Psoas muscle (tissue), 8 donors: Measurements from ENCODE around the gene MACC1. TPM values are rescaled to one million over a fixed set of nuclear protein-coding genes. Genes with fewer than 3 reads are reported as not detected.

Experiments used
- ATAC-seq, 4 donors: fragments of 200-7000 bp; cut with Tn5 transposase; one replicate each; pipeline ENCODE4 v1.9.1; 2020; ENCODE audit warnings: moderate library complexity in 3 of 4, mild to moderate bottlenecking in 2 of 4
- DNase-seq, 2 donors: peaks; one replicate each; pipeline ENCODE4 v3.0.0-alpha.2; 2020
- H3K27ac ChIP-seq: fragments of 200-600 bp; one replicate; pipeline ENCODE4 v1.8.0; 2022
- H3K27me3 ChIP-seq, 3 donors: fragments of 200-600 bp in 1 of 3; one replicate each; pipeline versions ENCODE4 v1.6.1 to v1.8.0; 2013 to 2022; ENCODE audit warnings: low read length in 2 of 3, mild to moderate bottlenecking in 2 of 3, moderate library complexity in 1 of 3; ENCODE audit not compliant: insufficient read depth in 3 of 3
- H3K36me3 ChIP-seq, 2 donors: fragments of 200-600 bp in 1 of 2; one replicate each; pipeline versions ENCODE4 v1.6.1 to v1.8.0; 2013 to 2022; ENCODE audit warnings: low read depth in 1 of 2, mild to moderate bottlenecking in 1 of 2, moderate library complexity in 1 of 2; ENCODE audit not compliant: insufficient read depth in 1 of 2
- H3K4me1 ChIP-seq: fragments of 200-600 bp; one replicate; pipeline ENCODE4 v1.8.0; 2022
- H3K4me3 ChIP-seq: fragments of 200-600 bp; one replicate; pipeline ENCODE4 v1.8.0; 2022; ENCODE audit warnings: mild to moderate bottlenecking
- H3K9me3 ChIP-seq: fragments of 200-600 bp; one replicate; pipeline ENCODE4 v1.8.0; 2022
- WGBS, 3 donors: extraction: QIAGEN DNeasy Blood & Tissue Kit; methylation state at CpG; one replicate each; pipeline versions ENCODE4 v1.1.6 to v1.1.7; 2013; 5-methylcytosine and 5-hydroxymethylcytosine counted together
- intact Hi-C, 2 donors: fragments of 100-400 bp; cut with DNase I; formaldehyde crosslinking; loops; one replicate each; pipeline versions ENCODE4 v1.11.0 to v1.14.2; 2022
- polyA plus RNA-seq, 3 donors: library from polyadenylated mRNA; stranded (reverse); fragments of 200-250 nt; gene quantifications; one replicate each; pipeline ENCODE4 v1.2.3, GENCODE V29; 2013
- total RNA-seq, 4 donors: library from RNA; stranded (reverse); fragmentation: NEBNext Ultra II Directional in 2 of 4; extraction: Animal tissue kit (Norgen Biotek cat#: 25700) in 2 of 4; gene quantifications; one replicate each; pipeline versions ENCODE4 v1.2.1 to v1.2.4, GENCODE V29; 2021 to 2023
- TF ChIP-seq, protein P1 (sequence below): fragments of 200-600 bp; IDR thresholded peaks from one replicate; pipeline ENCODE4 v1.8.0; 2022; ENCODE audit warnings: antibody characterized with exemption
- donor health status: healthy with polysubstance abuse.
- donor health status: DM: no; HTN: no; CAD: no; lungs with moderate emphysema.
- donor health status: Bipolar disorder and iron deficiency.
- donor health status: healthy.
- donor health status: DM: yes; HTN: yes; CAD: no.
- donor health status: DM: no; HTN: no; CAD: no.
- donor health status: DM: no; HTN: no; CAD: no.
- donor health status: DM: yes; HTN: yes; CAD: no.

The MACC1 gene
- total and polyA plus RNA-seq, 7 donors = under 0.01 to 0.04 TPM; not detected in 5

DNA sequence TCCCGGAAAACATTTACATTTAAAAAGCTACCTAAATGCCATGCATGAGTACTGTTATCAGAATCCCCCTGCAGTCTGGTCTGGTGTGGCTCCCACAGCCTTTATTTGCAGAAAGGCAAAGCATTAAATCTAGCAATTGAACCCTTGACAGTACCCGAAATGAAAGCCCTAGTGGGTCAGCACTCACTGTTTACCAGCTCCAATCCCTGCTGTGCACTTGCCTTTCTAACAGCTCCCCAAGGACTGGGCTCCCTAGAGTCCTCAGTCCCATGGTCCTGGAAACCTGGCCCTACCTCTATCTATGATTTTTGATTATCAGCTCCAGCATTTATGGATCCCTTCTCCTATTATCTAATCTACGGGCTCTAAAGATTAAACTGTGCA lies 1.9 kb upstream of the MACC1 start:
- no peaks in the 10 kb centered on the region for H3K27me3 ChIP-seq
- H3K4me3 ChIP-seq = no peak overlapping the region
- H3K9me3 ChIP-seq = no peaks in the 10 kb centered on the region
- no peaks in the 10 kb centered on the region for H3K4me1 ChIP-seq
- no peaks in the 10 kb centered on the region for H3K36me3 ChIP-seq
- intact Hi-C loops = no loop called here
- DNase-seq (no peak), ATAC-seq (no peak)
- H3K27ac ChIP-seq = no peak overlapping the region
- WGBS, 3 donors = 73 to 81% (median 78%) methylated on average over 3 of the region's 3 CpGs
- TF ChIP-seq, protein P1, sequence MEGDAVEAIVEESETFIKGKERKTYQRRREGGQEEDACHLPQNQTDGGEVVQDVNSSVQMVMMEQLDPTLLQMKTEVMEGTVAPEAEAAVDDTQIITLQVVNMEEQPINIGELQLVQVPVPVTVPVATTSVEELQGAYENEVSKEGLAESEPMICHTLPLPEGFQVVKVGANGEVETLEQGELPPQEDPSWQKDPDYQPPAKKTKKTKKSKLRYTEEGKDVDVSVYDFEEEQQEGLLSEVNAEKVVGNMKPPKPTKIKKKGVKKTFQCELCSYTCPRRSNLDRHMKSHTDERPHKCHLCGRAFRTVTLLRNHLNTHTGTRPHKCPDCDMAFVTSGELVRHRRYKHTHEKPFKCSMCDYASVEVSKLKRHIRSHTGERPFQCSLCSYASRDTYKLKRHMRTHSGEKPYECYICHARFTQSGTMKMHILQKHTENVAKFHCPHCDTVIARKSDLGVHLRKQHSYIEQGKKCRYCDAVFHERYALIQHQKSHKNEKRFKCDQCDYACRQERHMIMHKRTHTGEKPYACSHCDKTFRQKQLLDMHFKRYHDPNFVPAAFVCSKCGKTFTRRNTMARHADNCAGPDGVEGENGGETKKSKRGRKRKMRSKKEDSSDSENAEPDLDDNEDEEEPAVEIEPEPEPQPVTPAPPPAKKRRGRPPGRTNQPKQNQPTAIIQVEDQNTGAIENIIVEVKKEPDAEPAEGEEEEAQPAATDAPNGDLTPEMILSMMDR = no peak

DNA sequence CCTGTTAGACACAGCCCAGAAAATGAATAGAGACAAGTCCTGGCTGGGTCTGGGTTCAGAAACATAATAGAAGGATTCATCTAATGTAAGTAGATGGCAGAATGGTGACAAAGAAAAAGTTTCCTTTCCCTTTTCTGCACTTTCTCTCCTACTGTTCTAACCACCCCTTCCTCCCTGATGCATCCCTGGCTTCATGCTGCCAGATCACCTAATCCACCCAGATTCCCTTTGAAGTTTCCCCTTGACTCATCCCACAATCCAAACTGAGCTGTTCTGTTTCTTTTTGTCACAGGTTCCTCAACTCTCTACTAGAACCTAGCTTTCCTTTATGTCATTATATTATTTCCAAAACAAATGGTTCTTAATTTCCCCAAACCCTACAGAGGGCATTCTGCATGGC lies 1.1 kb upstream of the MACC1 start:
- TF ChIP-seq, protein P1 = no peak
- Histone ChIP-seq H3K36me3 (no peaks in the 10 kb centered on the region), H3K4me1 (no peaks in the 10 kb centered on the region), H3K27me3 (no peaks in the 10 kb centered on the region), H3K27ac (no peak overlapping the region), H3K4me3 (no peak overlapping the region), H3K9me3 (no peaks in the 10 kb centered on the region)
- intact Hi-C loops = no loop called here
- ATAC-seq (no peak), DNase-seq (no peak)

DNA sequence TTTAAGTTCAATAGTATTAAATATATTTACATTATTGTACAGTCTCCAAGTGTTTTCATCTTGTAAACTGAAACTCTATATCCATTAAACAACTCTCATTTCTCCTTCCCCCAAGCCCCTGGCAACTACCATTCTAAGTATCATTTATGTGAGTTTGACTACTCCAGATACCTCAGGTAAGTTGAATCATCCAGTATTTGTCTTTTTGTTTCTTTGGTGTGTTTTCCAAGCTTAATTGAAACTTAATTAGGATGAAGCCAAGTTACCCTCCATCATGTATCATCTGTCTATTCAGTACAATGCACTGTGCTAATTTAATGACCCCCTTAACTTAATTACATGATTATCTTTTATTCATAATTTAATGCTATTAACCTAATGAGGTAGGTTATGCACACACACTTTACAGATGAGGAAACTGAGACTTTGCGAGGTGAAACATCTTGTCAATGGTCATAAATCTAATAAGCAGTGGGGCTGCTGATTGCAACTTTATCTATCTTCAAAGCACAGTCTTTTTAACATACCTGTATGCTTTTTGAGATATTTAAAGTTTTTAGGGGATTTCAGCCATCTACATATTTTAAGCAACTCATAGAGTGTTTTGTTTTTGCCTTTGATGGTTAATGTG lies 663 bp downstream of the MACC1 start:
- WGBS, 3 donors = 68 to 79% (median 76%) methylated on average over 1 of the region's 1 CpG
- no peak for DNase-seq

DNA sequence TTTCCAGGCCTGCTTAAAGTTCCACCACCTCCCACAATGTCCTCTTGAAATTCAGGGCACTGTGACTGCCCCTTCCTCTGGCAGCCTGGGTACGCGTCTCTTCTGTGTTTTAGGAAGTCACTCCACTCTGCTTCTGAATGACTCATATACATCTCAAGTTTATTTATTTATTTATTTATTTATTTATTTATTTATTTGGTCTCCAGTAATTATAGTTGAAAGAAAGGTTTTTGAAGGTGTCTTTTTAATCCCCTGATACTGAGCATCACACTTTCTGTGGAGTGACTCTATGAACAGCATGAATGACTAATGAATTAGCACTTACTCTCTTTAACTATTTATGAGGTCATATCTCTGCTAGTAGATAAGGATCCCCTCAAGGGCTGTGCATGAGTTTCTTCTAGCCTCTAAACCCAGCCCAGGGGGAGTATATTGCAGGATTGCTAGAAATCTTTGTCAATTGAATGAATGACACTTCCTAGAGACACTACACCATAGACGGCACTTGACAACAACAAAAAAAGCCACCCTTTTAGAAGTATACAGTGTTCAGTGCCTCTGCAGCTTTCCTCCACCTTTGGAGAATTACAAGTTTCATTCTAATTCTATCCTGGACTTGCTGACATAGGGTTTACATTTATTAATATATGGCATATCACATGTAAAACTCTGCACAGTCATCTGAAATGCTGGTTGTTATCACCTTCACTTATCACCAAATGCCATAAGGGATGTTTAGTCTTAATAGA lies 2.1 kb downstream of the MACC1 start:
- no peak overlapping the region for H3K27ac ChIP-seq
- no peaks in the 10 kb centered on the region for H3K4me1 ChIP-seq
- H3K36me3 ChIP-seq = no peaks in the 10 kb centered on the region
- no peak for ATAC-seq
- no peak overlapping the region for H3K4me3 ChIP-seq
- intact Hi-C loops = no loop called here
- no peaks in the 10 kb centered on the region for H3K27me3 ChIP-seq
- H3K9me3 ChIP-seq = no peaks in the 10 kb centered on the region
- TF ChIP-seq, protein P1 = no peak
- WGBS, 3 donors = 76 to 87% (median 82%) methylated on average over 3 of the region's 3 CpGs
- DNase-seq = no peak

More for the DNA sequence above, 663 bp downstream of the MACC1 start:
- intact Hi-C loops = no loop called here
- Histone ChIP-seq H3K36me3 (no peaks in the 10 kb centered on the region), H3K27me3 (no peaks in the 10 kb centered on the region), H3K9me3 (no peaks in the 10 kb centered on the region), H3K27ac (no peak overlapping the region), H3K4me3 (no peak overlapping the region), H3K4me1 (no peaks in the 10 kb centered on the region)
- TF ChIP-seq, protein P1 = no peak
- no peak for ATAC-seq
